NB4 (cell line): ENCODE measurements around the gene VWA5B1.

Experiments
- DNase-seq: peaks from one replicate; pipeline ENCODE4 v3.0.0; 2010; ENCODE audit warnings: low read depth
- H3K4me3 ChIP-seq: one replicate; pipeline ENCODE4 v1.5.1; 2011; ENCODE audit warnings: mild to moderate bottlenecking, low read depth, low read length, moderate library complexity
- MYC ChIP-seq: IDR thresholded peaks from 2 replicates; pipeline ENCODE4 v1.6.1; 2011; ENCODE audit warnings: low read depth, low read length
- POLR2A ChIP-seq: IDR thresholded peaks from 2 replicates; pipeline ENCODE4 v1.6.1; 2011; ENCODE audit warnings: mild to moderate bottlenecking; ENCODE audit not compliant: insufficient read length; ENCODE audit errors: extremely low read depth
- TF ChIP-seq, protein P1 (sequence below): IDR thresholded peaks from 2 replicates; pipeline ENCODE4 v1.6.1; 2011; ENCODE audit warnings: low read depth, low read length
- TF ChIP-seq, protein P2 (sequence below): IDR thresholded peaks from one replicate; pipeline ENCODE4 v1.5.1; 2012; ENCODE audit warnings: low read depth, low read length

VWA5B1 gene

DNA sequence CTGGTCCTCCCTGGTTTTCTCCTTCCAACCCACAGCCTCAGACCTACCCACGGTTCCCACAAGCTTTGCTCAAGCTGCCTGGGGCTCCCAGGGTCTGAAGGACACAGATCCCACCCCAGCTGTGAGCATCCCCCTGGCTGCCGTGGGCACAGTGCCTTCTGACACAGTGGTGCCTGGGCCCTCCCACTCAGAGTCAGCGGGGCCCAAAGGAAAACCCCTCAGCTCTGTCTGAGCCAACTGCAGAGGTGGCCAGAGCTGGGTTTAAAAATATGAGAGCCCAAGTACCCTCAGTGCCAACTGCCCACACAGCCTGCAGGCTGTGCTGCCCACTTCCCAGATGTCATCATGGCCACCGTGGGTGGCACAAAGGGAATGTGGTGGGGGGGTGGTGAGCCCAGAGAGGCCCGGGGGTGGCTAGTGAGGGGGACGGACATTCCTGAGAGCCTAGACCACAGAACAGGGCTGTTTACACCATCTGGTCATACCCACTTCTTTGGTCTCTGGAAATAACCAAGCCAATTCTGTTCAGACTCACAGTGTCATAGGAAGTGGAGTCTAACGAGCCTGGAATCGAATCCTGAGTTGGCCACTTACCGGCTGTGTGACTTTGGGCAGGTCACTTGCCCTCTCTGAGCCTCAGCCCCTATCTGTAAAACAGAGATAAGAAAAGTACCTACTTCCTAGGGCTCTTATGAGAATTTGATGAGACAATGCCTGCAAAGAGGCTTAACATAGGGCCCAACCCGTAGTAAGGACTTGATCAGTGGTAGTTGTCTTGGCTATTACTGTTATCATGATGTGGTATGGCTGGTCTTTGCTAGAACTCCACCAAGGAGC is 109.9 kb downstream of the VWA5B1 start:
- no peak for DNase-seq
- TF ChIP-seq, protein P1, sequence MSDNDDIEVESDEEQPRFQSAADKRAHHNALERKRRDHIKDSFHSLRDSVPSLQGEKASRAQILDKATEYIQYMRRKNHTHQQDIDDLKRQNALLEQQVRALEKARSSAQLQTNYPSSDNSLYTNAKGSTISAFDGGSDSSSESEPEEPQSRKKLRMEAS, result no peak
- TF ChIP-seq, protein P2, sequence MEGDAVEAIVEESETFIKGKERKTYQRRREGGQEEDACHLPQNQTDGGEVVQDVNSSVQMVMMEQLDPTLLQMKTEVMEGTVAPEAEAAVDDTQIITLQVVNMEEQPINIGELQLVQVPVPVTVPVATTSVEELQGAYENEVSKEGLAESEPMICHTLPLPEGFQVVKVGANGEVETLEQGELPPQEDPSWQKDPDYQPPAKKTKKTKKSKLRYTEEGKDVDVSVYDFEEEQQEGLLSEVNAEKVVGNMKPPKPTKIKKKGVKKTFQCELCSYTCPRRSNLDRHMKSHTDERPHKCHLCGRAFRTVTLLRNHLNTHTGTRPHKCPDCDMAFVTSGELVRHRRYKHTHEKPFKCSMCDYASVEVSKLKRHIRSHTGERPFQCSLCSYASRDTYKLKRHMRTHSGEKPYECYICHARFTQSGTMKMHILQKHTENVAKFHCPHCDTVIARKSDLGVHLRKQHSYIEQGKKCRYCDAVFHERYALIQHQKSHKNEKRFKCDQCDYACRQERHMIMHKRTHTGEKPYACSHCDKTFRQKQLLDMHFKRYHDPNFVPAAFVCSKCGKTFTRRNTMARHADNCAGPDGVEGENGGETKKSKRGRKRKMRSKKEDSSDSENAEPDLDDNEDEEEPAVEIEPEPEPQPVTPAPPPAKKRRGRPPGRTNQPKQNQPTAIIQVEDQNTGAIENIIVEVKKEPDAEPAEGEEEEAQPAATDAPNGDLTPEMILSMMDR, result no peak
- TF ChIP-seq MYC, result no peak
- TF ChIP-seq POLR2A, result no peak
- H3K4me3 ChIP-seq, result no peak overlapping the region

DNA sequence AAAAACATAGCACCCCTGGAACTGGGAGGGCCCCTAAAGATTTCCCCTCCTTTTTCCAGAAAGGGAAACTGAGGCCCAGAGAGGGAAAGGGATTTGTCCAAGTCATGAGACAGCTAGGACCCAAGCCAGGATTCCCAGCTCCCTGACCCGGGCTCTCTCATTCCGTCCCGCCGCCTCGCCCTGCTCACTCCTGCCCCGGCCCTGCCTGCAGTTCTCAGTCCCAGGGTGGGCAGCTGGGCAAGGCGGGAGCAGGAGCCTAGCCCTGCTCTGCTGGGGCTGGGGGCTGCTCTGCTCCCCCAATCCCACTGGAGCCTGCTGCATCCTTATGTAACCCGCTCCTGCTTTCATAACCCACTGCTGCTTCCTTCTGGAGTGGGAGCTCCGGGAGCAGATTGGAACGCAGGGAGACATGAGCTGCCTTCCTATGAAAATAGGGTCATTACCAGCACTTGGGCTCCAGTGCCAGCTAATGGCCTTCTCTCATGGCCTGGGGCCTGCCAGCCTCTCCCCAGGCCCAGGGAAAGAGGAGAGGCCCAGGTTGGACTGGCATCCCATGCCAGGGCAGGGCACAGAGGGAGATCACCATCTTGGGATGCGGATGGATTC is 110.8 kb downstream of the VWA5B1 start:
- TF ChIP-seq, protein P1, result no peak
- no peak overlapping the region for H3K4me3 ChIP-seq
- no peak for DNase-seq

DNA sequence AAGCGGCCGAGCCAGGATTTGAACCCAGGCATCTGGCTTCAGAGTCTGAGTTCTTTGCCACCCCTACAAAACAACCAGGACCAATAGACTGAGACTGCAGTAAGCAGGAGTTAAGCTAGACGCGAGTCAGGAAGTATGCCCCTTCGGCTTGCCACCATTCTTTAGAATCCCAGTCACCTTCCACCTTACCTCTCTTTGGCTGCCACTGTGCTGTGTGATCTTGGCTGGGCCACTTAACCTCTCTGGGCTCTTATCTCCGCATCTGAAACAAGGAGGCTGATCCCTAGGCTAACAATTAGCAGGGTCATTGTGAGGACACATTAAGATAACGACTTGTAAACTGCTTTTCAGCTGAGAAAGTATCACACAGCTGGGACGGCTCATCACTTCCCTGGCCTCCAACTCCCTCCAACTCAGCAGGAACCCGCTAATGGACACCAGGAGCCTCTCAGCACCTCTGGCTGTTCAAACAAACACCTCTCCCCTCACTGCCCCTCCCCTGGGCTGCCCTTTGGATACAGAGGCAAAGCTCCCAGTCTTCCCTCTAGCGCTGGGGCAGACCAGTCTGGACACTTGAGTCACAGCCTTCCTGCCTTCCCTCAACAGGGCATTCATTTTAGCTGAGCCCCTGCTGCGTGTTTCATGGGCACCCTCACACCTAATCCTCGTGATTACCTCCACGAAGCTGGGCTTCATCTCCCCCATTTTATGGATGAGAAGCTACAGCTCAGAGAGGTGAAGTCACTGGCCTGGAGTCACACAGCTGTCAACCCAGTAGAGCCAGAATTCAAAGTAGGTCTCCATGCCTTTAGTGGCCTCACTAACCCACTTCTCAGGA is 112.1 kb downstream of the VWA5B1 start:
- DNase-seq, result no peak
- TF ChIP-seq, protein P2, result no peak
- TF ChIP-seq POLR2A, result no peak
- H3K4me3 ChIP-seq, result no peak overlapping the region

DNA sequence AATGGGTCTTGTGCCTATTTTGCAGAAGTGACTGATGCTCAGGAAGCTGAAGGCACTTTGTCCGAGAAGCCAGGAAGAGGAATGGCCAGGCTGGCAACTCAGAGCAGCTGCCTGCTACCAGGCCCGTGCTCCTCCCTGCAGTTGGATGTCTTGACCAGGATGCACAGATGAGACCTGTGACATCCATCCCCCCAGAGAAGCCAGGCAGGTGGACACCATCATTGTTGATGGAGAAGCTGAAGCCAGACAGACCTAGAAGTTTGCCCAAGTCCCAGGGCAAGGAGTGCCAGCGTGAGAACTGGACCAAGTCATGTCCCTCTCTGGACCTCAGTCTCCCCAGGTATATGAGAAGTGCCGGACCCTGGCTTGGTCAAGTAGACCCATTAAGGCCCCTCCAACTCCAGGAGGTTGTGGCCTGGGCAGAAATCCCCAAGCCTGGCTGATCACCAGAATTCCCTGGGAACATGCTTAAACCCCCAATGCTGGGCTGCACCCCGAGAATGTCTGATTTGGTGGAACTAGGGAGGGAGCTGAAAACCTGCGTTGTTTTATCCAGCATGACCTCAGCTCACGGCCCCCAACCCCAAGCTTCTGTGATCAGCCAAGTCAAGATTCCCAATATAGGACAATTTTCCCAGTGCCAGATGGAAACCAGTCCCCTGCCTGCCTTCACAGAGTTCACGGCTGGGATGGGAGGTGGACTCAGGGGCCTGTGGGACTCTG is 112.9 kb downstream of the VWA5B1 start:
- H3K4me3 ChIP-seq, result no peak overlapping the region
- no peak for DNase-seq
- TF ChIP-seq MYC, result no peak
- TF ChIP-seq, protein P2, result no peak

DNA sequence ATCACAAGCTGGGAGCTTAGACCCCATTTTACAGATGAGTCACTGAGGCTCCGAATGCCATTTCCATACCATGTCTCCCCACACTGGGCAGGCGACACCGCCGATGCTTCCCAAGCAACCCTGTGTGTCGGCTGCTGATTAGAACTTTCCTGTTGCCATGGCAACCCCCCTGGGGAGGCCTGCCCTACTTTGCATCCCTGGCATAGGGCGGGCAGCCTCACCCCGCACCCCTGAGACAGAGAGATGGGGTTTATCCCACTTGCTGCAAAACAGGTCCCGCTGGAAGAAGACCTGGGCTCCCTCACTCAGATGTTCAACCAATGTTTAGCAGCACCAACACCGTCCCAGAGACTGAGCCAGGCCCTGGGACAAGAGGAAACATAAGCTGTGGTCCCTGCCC is 113.8 kb downstream of the VWA5B1 start:
- DNase-seq, result no peak
- no peak overlapping the region for H3K4me3 ChIP-seq
- TF ChIP-seq MYC (no peak), POLR2A (no peak)
- TF ChIP-seq, protein P1, result no peak
- TF ChIP-seq, protein P2, result no peak
